A673 (cell line): ENCODE measurements around the gene SYNE2. TPM values are rescaled to one million over a fixed set of nuclear protein-coding genes. Genes with fewer than 3 reads are reported as not detected.

Source experiments
- BruUV-seq: library from RNA; stranded (reverse); fragments of 400-500 nt; replicated peaks from 2 replicates; lab custom pipeline; 2021; lab: Mats Ljungman, UMichigan
- CTCF ChIA-PET: fragments of 300-600 bp; sonication (Branson Sonifier 250); formaldehyde crosslinking; loops from one replicate; lab custom pipeline; 2022; ENCODE audit warnings: antibody characterized with exemption; lab: Charles Lee
- POLR2A ChIA-PET: fragments of 300-600 bp; sonication (Branson Sonifier 250); formaldehyde crosslinking; loops from one replicate; lab custom pipeline; 2022; ENCODE audit warnings: antibody characterized with exemption; ENCODE audit not compliant: low non-redundant PET; lab: Charles Lee
- DNase-seq: peaks from one replicate; pipeline ENCODE4 v3.0.0-alpha.2; 2015; ENCODE audit warnings: low spot score
- H3K27ac ChIP-seq: fragments of 200-600 bp; sonication (generic); 2 replicates; pipeline ENCODE4 v1.5.1; 2016; ENCODE audit warnings: mixed run types, low read depth, mild to moderate bottlenecking, mixed read lengths, antibody characterized with exemption, low read length; ENCODE audit not compliant: poor library complexity, severe bottlenecking
- H3K27me3 ChIP-seq: fragments of 200-600 bp; sonication (generic); replicated peaks from 2 replicates; pipeline ENCODE4 v1.6.1; 2017; ENCODE audit warnings: mixed run types, low read depth, mild to moderate bottlenecking, mixed read lengths, antibody characterized with exemption, low read length; ENCODE audit not compliant: insufficient read depth, poor library complexity
- H3K36me3 ChIP-seq: fragments of 200-600 bp; sonication (generic); 2 replicates; pipeline ENCODE4 v1.6.1; 2016; ENCODE audit warnings: mixed run types, mild to moderate bottlenecking, mixed read lengths, antibody characterized with exemption, low read length; ENCODE audit not compliant: insufficient read depth, poor library complexity, severe bottlenecking
- H3K4me1 ChIP-seq: fragments of 200-600 bp; sonication (generic); 2 replicates; pipeline ENCODE4 v1.6.1; 2017; ENCODE audit warnings: mixed run types, mild to moderate bottlenecking, mixed read lengths, antibody characterized with exemption, low read length; ENCODE audit not compliant: insufficient read depth, poor library complexity, severe bottlenecking
- H3K4me3 ChIP-seq: fragments of 200-600 bp; sonication (generic); 2 replicates; pipeline ENCODE4 v1.5.1; 2016; ENCODE audit warnings: low read depth, mixed run types, mild to moderate bottlenecking, mixed read lengths, low read length; ENCODE audit not compliant: poor library complexity, severe bottlenecking
- H3K9me3 ChIP-seq: fragments of 200-600 bp; sonication (generic); 2 replicates; pipeline ENCODE4 v1.6.1; 2016; ENCODE audit warnings: mixed run types, low read depth, mild to moderate bottlenecking, mixed read lengths, antibody characterized with exemption, low read length; ENCODE audit not compliant: poor library complexity, severe bottlenecking
- EZH2 ChIP-seq: fragments of 200-600 bp; sonication (generic); IDR thresholded peaks from 2 replicates; pipeline ENCODE4 v1.6.1; 2017; ENCODE audit warnings: borderline replicate concordance, low read depth, mild to moderate bottlenecking, mixed read lengths, antibody characterized with exemption, low read length; ENCODE audit not compliant: poor library complexity, severe bottlenecking
- intact Hi-C: fragments of 100-400 bp; cut with micrococcal nuclease; formaldehyde crosslinking; loops from one replicate; pipeline ENCODE4 v1.10.0; 2022; ENCODE audit not compliant: unreplicated experiment
- total RNA-seq: library from RNA; stranded (reverse); gene quantifications from 2 replicates; pipeline ENCODE4 v1.2.3, GENCODE V29; 2021
- TF ChIP-seq, protein P1 (sequence below): fragments of 300-800, 200-600 bp; sonication (generic); conservative IDR thresholded peaks from 2 replicates; pipeline ENCODE4 v1.5.1; 2017; ENCODE audit warnings: low read depth, mild to moderate bottlenecking, antibody characterized with exemption, low read length, moderate library complexity, mixed read lengths

SYNE2 gene
- total RNA-seq, 1 experiment from 2014 or later: 68.2 TPM

DNA sequence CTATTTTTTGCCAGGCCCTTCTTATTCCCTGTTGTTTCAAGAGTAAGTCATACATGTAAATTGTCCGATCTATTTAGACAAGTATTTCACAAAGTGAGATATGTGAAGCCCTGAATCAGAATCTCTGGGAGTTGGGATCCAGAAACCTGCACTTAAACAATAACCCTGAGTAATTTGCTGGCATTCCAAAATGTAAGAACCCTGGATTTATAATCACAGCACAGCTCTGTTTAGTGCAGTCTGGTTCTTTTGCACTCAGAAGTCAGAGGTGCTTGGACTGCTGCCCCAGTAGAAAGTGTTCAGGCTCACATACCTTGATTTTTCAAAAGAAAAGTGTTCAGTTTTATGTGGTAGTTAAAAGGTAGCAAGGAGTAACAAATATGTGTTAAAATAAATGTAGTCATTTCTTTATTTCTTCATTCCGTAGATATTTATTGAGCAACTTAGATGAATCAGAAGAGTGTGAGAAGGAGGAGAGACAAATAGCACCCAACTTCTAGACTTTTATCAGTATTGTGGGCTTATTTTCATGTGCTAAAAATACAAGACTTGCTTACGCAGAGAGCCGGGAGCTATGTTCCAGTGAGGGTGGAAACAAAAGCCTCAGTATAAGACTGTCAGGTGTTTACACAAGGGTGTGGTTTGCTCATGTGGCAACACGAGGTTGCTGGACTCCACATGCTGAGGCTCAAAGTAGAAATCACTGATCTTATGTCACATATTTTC is 70.1 kb downstream of the SYNE2 start:
- Histone ChIP-seq H3K4me1 (no peaks in the 10 kb centered on the region), H3K36me3 (no peaks in the 10 kb centered on the region), H3K4me3 (no peak overlapping the region), H3K27ac (no peak overlapping the region), H3K9me3 (no peaks in the 10 kb centered on the region), H3K27me3 (no peaks in the 10 kb centered on the region)
- intact Hi-C loops: no loop called here
- ChIA-PET POLR2A (no interaction called here), CTCF (interaction anchor here (0.6 kb wide), 1 partner anchor 11 kb away, joined by 3 read pairs; no protein-coding TSS in a partner anchor)
- TF ChIP-seq EZH2: no peak
- TF ChIP-seq, protein P1, sequence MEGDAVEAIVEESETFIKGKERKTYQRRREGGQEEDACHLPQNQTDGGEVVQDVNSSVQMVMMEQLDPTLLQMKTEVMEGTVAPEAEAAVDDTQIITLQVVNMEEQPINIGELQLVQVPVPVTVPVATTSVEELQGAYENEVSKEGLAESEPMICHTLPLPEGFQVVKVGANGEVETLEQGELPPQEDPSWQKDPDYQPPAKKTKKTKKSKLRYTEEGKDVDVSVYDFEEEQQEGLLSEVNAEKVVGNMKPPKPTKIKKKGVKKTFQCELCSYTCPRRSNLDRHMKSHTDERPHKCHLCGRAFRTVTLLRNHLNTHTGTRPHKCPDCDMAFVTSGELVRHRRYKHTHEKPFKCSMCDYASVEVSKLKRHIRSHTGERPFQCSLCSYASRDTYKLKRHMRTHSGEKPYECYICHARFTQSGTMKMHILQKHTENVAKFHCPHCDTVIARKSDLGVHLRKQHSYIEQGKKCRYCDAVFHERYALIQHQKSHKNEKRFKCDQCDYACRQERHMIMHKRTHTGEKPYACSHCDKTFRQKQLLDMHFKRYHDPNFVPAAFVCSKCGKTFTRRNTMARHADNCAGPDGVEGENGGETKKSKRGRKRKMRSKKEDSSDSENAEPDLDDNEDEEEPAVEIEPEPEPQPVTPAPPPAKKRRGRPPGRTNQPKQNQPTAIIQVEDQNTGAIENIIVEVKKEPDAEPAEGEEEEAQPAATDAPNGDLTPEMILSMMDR: no peak
- no TSS peak for BruUV-seq
- DNase-seq: no peak

DNA sequence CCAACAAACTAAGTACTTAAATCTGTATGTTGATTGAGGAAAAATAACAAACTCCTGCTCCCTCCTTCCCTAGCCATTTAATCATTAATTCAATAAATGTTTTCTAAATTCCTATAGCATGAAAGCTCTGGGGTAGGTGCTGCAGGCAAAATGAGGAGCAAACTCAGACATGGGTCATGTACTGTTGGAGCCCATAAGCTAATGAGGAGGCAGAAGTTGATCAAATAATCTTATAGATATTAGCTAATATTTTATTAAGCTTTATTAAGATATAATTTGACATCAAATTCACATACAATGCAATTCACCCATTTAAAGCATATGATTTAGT is 70.6 kb downstream of the SYNE2 start:
- BruUV-seq: no TSS peak
- intact Hi-C loops: no loop called here
- CTCF ChIA-PET: interaction anchor here (0.6 kb wide), 1 partner anchor 10 kb away, joined by 3 read pairs; no protein-coding TSS in a partner anchor

DNA sequence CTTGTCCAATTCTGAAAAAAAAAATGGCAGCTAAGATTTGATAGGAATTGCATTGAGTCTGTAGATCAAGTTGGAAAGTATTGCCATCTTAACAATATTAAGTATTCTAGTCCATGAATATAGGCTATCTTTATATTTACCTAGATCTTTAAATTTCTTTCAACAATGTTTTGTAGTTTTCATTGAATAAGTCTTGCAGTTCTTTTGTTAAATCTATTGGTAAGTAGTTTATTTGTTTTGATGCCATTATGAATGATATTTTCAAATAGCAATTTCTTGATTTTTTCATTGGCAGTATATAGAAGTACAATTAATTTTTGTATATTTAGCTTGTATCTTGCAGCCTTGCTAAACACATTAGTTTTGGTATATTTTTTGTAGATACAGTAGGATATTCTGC is 71.6 kb downstream of the SYNE2 start:
- no peak for DNase-seq
- BruUV-seq: no TSS peak
- H3K4me1 ChIP-seq: peaks cover 13% of the 10 kb centered on the region
- no peak overlapping the region for H3K27ac ChIP-seq
- no peak overlapping the region for H3K4me3 ChIP-seq
- intact Hi-C loops: no loop called here
- TF ChIP-seq EZH2: no peak
- TF ChIP-seq, protein P1: no peak
- ChIA-PET CTCF (no interaction called here), POLR2A (no interaction called here)
- H3K36me3 ChIP-seq: no peaks in the 10 kb centered on the region
- H3K27me3 ChIP-seq: no peaks in the 10 kb centered on the region
- H3K9me3 ChIP-seq: no peaks in the 10 kb centered on the region

More for the DNA sequence above, 70.6 kb downstream of the SYNE2 start:
- H3K27ac ChIP-seq: no peak overlapping the region
- H3K27me3 ChIP-seq: no peaks in the 10 kb centered on the region
- TF ChIP-seq, protein P1: no peak
- no peak for TF ChIP-seq EZH2
- no peaks in the 10 kb centered on the region for H3K36me3 ChIP-seq
- no peak for DNase-seq
- peaks cover 3% of the 10 kb centered on the region for H3K4me1 ChIP-seq
- no peaks in the 10 kb centered on the region for H3K9me3 ChIP-seq
- POLR2A ChIA-PET: no interaction called here
- no peak overlapping the region for H3K4me3 ChIP-seq
